ENCODE results near the gene XPO4. TPM values are rescaled to one million over a fixed set of nuclear protein-coding genes. Genes with fewer than 3 reads are reported as not detected.

XPO4 gene
- total RNA-seq, 1 donor from 2014 or later = 24.7 TPM

DNA sequence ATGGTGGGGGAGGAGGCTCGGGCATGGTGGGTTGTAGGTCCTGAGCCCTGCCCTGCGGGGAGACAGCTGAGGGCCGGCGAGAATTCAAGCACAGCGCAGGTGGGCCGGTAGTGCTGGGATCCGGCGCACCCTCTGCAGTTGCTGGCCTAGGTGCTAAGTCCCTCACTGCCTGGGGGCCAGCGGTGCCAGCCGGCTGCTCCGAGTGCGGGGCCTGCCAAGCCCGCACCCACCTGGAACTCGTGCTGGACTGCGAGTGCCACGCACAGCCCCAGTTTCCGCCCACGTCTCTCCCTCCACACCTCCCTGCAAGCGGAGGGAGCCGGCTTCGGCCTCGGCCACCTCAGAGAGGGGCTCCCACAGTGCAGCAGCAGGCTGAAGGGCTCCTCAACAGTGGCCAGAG lies 162.5 kb downstream of the XPO4 start:
- Mint-ChIP-seq H3K4me1 (no peaks in the 10 kb centered on the region), H3K4me3 (no peak overlapping the region), H3K27me3 (ENCODE audit: low read depth) (no peaks in the 10 kb centered on the region), H3K36me3 (peaks cover 27% of the 10 kb centered on the region), H3K27ac (no peak overlapping the region), H3K9me3 (peaks cover 34% of the 10 kb centered on the region)
- no peak for DNase-seq (ENCODE audit: low spot score in 2 of 2, unreplicated experiment in 2 of 2)
- TF ChIP-seq CTCF (IDR thresholded peaks at IDR 0.05; ENCODE audit: unreplicated experiment) = no peak

GRCh38 chr13:20738616-20739015 lies 163.9 kb downstream of the XPO4 start:
- peaks cover 23% of the 10 kb centered on the region for H3K36me3 Mint-ChIP-seq
- H3K4me3 Mint-ChIP-seq = no peak overlapping the region
- H3K4me1 Mint-ChIP-seq = no peaks in the 10 kb centered on the region
- H3K27ac Mint-ChIP-seq = no peak overlapping the region
- peaks cover 21% of the 10 kb centered on the region for H3K9me3 Mint-ChIP-seq
- H3K27me3 Mint-ChIP-seq (ENCODE audit: low read depth) = no peaks in the 10 kb centered on the region
- TF ChIP-seq CTCF (IDR thresholded peaks at IDR 0.05; ENCODE audit: unreplicated experiment) = no peak
- no peak for DNase-seq (ENCODE audit: low spot score in 2 of 2, unreplicated experiment in 2 of 2)

DNA sequence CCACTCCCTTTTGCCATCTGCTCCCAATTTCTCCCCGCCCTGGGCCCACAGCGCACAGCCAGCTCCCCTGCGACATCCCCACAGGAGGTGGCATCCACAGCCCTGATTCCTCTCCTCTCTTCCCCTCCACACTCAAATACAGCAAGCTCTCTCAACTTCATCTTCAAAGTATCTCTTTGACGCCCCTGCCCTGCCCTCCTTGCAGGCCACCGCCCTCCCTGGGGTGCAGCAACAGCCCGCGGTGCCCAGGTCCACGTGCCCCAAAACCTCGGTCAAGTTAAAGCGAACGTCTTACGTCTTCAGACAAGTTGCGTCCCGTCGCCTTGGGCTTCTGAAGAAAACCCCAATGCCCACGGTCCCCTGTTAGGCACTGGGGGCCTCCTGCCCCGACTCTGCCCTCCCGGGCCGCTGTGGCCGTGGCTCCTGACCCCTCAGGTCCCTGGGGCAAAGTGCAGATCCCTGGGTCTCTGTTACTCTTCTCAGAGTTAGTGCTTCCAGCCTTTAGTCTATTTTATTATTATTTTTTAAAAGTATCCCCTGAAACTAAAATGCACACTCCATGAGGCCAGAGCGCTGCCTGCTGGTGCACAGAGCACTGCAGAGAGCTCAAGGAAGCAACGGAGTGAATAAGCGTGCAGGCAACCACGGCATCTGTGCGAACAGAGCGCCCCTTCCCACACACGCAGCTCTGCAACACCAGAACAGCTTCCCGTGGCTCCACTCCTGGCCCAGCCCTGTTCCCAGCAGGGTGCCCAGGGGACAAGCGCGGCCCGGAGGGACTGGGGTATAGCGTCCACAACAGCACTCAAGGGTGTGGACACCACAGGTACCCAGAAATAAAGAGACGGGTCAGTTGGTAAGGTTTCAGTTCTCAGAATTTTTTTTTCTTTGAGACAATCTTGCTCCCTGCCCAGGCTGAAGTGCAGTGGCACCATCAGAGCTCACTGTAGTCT lies 172.6 kb downstream of the XPO4 start:
- peaks cover 18% of the 10 kb centered on the region for H3K4me1 Mint-ChIP-seq
- H3K9me3 Mint-ChIP-seq = no peaks in the 10 kb centered on the region
- H3K27ac Mint-ChIP-seq = peak overlapping the region; percentile 34
- TF ChIP-seq CTCF (IDR thresholded peaks at IDR 0.05; ENCODE audit: unreplicated experiment) = no peak
- no peak overlapping the region for H3K4me3 Mint-ChIP-seq
- no peak for DNase-seq (ENCODE audit: low spot score in 2 of 2, unreplicated experiment in 2 of 2)
- H3K36me3 Mint-ChIP-seq = peaks cover 13% of the 10 kb centered on the region
- no peaks in the 10 kb centered on the region for H3K27me3 Mint-ChIP-seq (ENCODE audit: low read depth)

DNA sequence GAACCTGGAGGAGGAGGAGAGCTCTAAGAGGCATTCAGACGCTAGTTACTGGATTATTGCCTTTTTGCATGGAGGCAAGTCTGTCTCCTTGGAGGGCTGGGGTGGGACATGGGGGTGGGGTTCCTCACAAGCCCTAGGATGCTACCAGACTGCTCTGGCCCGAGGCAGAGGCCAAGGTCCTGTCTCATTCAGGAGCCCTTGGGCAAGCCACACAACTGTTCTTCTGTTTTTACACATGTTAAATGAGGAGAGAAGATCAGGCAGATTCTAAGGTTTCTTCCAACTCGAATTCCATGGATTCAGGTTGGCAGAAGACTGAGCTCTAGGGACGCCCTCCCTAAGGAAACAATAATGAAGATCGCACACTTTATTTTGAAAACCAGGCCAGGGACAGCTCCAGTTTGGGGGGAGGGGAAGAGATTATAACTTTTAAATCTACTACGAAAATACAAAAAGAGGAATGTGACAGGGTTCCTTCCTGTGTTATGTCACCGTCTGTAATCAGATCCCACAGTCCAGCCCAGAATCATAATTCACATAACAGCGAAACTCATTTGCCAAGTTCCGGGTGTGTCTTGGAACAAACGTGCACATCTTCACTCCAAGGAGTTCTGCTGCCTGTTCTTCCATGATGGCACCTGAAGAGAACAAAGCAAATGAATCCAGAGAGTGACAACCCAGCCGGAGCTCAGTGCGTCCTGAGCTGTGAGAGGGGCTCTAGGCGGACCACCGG lies 173.8 kb downstream of the XPO4 start:
- peak overlapping the region; percentile 69 for H3K27ac Mint-ChIP-seq
- H3K4me1 Mint-ChIP-seq = peaks cover 18% of the 10 kb centered on the region
- no peak for DNase-seq (ENCODE audit: low spot score in 2 of 2, unreplicated experiment in 2 of 2)
- H3K9me3 Mint-ChIP-seq = no peaks in the 10 kb centered on the region
- no peaks in the 10 kb centered on the region for H3K27me3 Mint-ChIP-seq (ENCODE audit: low read depth)
- H3K36me3 Mint-ChIP-seq = peaks cover 13% of the 10 kb centered on the region
- no peak overlapping the region for H3K4me3 Mint-ChIP-seq
- no peak for TF ChIP-seq CTCF (IDR thresholded peaks at IDR 0.05; ENCODE audit: unreplicated experiment)

- Mint-ChIP-seq H3K4me3 (no peak overlapping the region), H3K4me1 (peaks cover 18% of the 10 kb centered on the region), H3K27me3 (ENCODE audit: low read depth) (no peaks in the 10 kb centered on the region), H3K9me3 (no peaks in the 10 kb centered on the region), H3K36me3 (peaks cover 13% of the 10 kb centered on the region), H3K27ac (no peak overlapping the region)
- TF ChIP-seq CTCF (IDR thresholded peaks at IDR 0.05; ENCODE audit: unreplicated experiment) = no peak
- DNase-seq (ENCODE audit: low spot score in 2 of 2, unreplicated experiment in 2 of 2) = no peak
These were observed 174.7 kb downstream of the XPO4 start for GRCh38 chr13:20727856-20728255.

Other genes starting within 250 kb of the XPO4 start
- gene IL17D, start 199.0 kb downstream of the XPO4 start, total RNA-seq = 5.4 to 6.2 TPM (median 5.9 TPM) in 3 replicates
- 9.5 to 12.4 TPM (median 10.4 TPM) in 3 replicates for gene EEF1AKMT1, start 128.8 kb downstream of the XPO4 start, total RNA-seq
- 28.8 to 31.6 TPM (median 30.2 TPM) in 3 replicates for gene LATS2, start 158.8 kb upstream of the XPO4 start, total RNA-seq
- 166 to 188 TPM (median 181 TPM) in 3 replicates for gene SAP18, start 237.4 kb upstream of the XPO4 start, total RNA-seq

Data from mesothelial cell of epicardium (in vitro differentiated cells).